Endothelial cell of umbilical vein (primary cell): Measurements from ENCODE around the gene OPRD1.

Experiments used
- EZH2 ChIP-seq: IDR thresholded peaks from 2 replicates; pipeline ENCODE4 v1.6.1; 2012; ENCODE audit warnings: borderline replicate concordance, low read depth, mild to moderate bottlenecking, moderate library complexity, low read length, inconsistent platforms; ENCODE audit not compliant: severe bottlenecking
- FOS ChIP-seq: IDR thresholded peaks from 2 replicates; pipeline ENCODE4 v1.6.1; 2011; ENCODE audit warnings: mild to moderate bottlenecking, low read length, moderate library complexity, borderline replicate concordance; ENCODE audit not compliant: insufficient read depth
- GATA2 ChIP-seq: IDR thresholded peaks from 2 replicates; pipeline ENCODE4 v1.7.0; 2011; ENCODE audit warnings: low read depth, mild to moderate bottlenecking, moderate library complexity, mixed read lengths, low read length; ENCODE audit not compliant: insufficient read length, insufficient read depth
- JUN ChIP-seq: IDR thresholded peaks from 2 replicates; pipeline ENCODE4 v1.6.1; 2011; ENCODE audit warnings: borderline replicate concordance, low read depth; ENCODE audit not compliant: insufficient read length, insufficient read depth
- MYC ChIP-seq: IDR thresholded peaks from one replicate; pipeline ENCODE4 v1.6.1; 2011; ENCODE audit warnings: mild to moderate bottlenecking, low read depth, low read length
- POLR2A ChIP-seq: IDR thresholded peaks from 2 replicates; pipeline ENCODE4 v1.6.1; 2012; ENCODE audit warnings: low read depth, mild to moderate bottlenecking, control low read depth, low read length
- POLR2AphosphoS5 ChIP-seq: IDR thresholded peaks from 2 replicates; pipeline ENCODE4 v1.6.1; 2012; ENCODE audit warnings: low read depth, mild to moderate bottlenecking, control low read depth, low read length, moderate library complexity; ENCODE audit not compliant: insufficient read depth
- TF ChIP-seq, protein P1 (sequence below), 2 donors: IDR thresholded peaks; 1 replicate in 1 of 2; 2 replicates in 1 of 2; pipeline ENCODE4 v1.5.1; 2011; ENCODE audit warnings: low read length in 2 of 2, mild to moderate bottlenecking in 2 of 2, moderate library complexity in 2 of 2, control low read depth in 1 of 2, inconsistent platforms in 1 of 2, low read depth in 1 of 2; ENCODE audit not compliant: insufficient read depth in 1 of 2; ENCODE audit errors: extremely low read depth in 1 of 2
- TF ChIP-seq, protein P2 (sequence below): IDR thresholded peaks from 2 replicates; pipeline ENCODE4 v1.6.1; 2011; ENCODE audit not compliant: insufficient read depth, insufficient read length

DNA sequence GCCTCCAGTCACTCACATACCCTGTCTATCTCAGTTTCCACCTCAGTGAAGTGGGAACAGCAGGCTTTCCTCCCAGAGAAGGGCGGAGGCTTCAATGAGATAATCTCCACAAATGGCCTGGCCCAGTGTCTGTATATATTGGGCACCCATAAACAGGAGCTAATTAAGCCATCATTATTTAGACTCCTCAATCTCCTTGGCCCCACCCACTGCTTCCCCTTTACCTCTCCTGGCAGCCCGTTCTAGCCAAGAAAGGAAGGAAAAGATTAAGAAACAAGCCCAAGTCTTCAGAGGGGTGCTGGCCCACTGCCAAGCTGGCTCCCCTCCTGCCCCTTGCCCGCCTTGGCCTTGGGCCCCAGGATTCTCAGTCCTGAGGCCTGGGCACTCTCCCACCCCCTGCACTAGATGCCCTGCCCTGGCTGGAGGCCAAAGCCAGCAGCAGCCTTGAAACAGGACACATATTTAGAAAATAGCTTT lies 86.5 kb downstream of the OPRD1 start:
- TF ChIP-seq, protein P1, sequence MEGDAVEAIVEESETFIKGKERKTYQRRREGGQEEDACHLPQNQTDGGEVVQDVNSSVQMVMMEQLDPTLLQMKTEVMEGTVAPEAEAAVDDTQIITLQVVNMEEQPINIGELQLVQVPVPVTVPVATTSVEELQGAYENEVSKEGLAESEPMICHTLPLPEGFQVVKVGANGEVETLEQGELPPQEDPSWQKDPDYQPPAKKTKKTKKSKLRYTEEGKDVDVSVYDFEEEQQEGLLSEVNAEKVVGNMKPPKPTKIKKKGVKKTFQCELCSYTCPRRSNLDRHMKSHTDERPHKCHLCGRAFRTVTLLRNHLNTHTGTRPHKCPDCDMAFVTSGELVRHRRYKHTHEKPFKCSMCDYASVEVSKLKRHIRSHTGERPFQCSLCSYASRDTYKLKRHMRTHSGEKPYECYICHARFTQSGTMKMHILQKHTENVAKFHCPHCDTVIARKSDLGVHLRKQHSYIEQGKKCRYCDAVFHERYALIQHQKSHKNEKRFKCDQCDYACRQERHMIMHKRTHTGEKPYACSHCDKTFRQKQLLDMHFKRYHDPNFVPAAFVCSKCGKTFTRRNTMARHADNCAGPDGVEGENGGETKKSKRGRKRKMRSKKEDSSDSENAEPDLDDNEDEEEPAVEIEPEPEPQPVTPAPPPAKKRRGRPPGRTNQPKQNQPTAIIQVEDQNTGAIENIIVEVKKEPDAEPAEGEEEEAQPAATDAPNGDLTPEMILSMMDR (IDR thresholded peaks at IDR 0.05; ENCODE audit: extremely low read depth in 1 of 2, insufficient read depth in 1 of 2, low read depth in 1 of 2, low read length in 2 of 2): no peak
- TF ChIP-seq EZH2 (no peak), POLR2A (no peak), POLR2AphosphoS5 (no peak), MYC (no peak), GATA2 (no peak), JUN (no peak), FOS (no peak)
- TF ChIP-seq, protein P2, sequence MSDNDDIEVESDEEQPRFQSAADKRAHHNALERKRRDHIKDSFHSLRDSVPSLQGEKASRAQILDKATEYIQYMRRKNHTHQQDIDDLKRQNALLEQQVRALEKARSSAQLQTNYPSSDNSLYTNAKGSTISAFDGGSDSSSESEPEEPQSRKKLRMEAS: no peak
